ENCODE data around the gene GTF2I.

Gene GTF2I

DNA sequence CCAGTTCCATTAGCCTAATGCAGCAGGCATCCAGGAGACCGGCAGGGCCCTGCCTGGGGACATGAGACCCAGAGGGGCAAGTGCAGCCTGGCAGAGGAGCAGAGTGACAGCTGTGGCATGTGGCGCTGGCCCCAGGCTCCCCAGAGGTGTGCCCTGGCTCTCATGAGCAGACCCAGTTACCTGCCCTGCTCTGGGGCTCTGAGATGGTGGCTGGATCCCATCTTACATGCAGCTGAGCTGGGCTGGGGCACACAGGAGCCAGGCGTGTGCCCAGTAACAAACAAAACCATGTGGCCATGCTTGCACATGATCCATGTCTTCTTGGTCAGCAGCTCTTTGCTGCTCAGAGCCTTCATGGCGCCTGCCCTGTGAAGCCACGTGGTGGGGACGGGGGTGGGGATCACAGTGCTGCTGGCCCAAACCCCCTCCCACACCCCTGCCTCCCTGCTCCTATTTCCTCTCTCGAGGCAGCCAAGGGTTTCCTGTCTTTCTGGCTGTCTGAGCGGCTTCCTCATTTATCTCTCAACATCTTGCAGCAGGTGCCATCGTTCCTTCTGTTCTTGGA, 40.3 kb upstream of the GTF2I start:
- H3K4me2 ChIP-seq (ENCODE audit: insufficient read depth, low read length) = peak overlapping the region; percentile 59
- ATAC-seq (ENCODE audit: insufficient read depth, low read depth) = peak; percentile 91
- TF ChIP-seq, protein P1, sequence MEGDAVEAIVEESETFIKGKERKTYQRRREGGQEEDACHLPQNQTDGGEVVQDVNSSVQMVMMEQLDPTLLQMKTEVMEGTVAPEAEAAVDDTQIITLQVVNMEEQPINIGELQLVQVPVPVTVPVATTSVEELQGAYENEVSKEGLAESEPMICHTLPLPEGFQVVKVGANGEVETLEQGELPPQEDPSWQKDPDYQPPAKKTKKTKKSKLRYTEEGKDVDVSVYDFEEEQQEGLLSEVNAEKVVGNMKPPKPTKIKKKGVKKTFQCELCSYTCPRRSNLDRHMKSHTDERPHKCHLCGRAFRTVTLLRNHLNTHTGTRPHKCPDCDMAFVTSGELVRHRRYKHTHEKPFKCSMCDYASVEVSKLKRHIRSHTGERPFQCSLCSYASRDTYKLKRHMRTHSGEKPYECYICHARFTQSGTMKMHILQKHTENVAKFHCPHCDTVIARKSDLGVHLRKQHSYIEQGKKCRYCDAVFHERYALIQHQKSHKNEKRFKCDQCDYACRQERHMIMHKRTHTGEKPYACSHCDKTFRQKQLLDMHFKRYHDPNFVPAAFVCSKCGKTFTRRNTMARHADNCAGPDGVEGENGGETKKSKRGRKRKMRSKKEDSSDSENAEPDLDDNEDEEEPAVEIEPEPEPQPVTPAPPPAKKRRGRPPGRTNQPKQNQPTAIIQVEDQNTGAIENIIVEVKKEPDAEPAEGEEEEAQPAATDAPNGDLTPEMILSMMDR (IDR thresholded peaks at IDR 0.05; ENCODE audit: borderline replicate concordance, extremely low read depth, low read length, poor library complexity, severe bottlenecking) = no peak
- TF ChIP-seq EZH2 (IDR thresholded peaks at IDR 0.05; ENCODE audit: borderline replicate concordance, low read depth, low read length, severe bottlenecking) = no peak

DNA sequence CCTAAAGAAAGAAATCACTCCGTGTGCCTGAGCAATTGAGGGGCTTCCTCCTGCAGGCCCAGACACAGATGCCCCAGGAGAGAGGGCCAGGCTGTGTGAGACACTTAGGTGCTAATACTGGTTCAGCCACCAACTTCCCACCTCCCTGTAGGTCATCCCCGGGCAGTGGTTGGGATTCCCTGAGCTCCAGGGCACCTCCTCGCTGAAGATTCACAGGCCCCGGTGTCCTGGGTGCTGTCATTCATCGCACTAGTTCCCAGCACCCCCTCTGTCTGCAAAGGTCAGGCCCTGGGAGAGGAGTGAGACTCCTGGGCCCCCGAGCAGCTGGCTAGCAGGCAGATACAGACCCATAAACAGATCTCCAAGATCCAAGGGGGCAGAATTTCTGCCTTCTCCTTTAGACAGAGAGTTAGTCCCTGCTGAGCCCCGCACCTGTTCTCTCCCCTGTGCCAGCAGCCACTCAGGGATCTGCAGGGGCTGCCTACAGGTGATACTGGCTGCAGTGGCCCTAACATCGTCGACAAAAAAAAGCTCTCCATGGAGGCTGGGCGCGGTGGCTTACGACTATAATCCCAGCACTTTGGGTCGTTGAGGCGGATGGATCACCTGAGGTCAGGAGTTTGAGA, 38.2 kb upstream of the GTF2I start:
- Histone ChIP-seq H3K79me2 (ENCODE audit: insufficient read depth, low read length) (no peaks in the 10 kb centered on the region), H3K4me3 (ENCODE audit: low read depth in 1 of 2, low read length in 2 of 2) (no peak overlapping the region), H3K27ac (ENCODE audit: low read length) (no peak overlapping the region), H3K36me3 (ENCODE audit: insufficient read depth, low read length) (no peaks in the 10 kb centered on the region), H2AFZ (ENCODE audit: low read depth, low read length) (no peak overlapping the region), H3K9me3 (ENCODE audit: insufficient read depth, low read length, severe bottlenecking) (no peaks in the 10 kb centered on the region), H3K4me1 (ENCODE audit: insufficient read depth, low read length) (peaks cover 26% of the 10 kb centered on the region), H3K9ac (ENCODE audit: low read depth, low read length) (no peak overlapping the region), H3K27me3 (ENCODE audit: insufficient read depth, low read length, poor library complexity) (no peaks in the 10 kb centered on the region), H4K20me1 (ENCODE audit: insufficient read depth, low read length) (no peaks in the 10 kb centered on the region), H3K4me2 (ENCODE audit: insufficient read depth, low read length) (no peak overlapping the region)
- DNase-seq (no peak), ATAC-seq (ENCODE audit: insufficient read depth, low read depth) (no peak)
- no peak for TF ChIP-seq EZH2 (IDR thresholded peaks at IDR 0.05; ENCODE audit: borderline replicate concordance, low read depth, low read length, severe bottlenecking)
- TF ChIP-seq, protein P1 (IDR thresholded peaks at IDR 0.05; ENCODE audit: borderline replicate concordance, extremely low read depth, low read length, poor library complexity, severe bottlenecking) = no peak

More for the DNA sequence above, 40.3 kb upstream of the GTF2I start:
- Histone ChIP-seq H3K36me3 (ENCODE audit: insufficient read depth, low read length) (no peaks in the 10 kb centered on the region), H3K9ac (ENCODE audit: low read depth, low read length) (peak overlapping the region; percentile 48), H3K9me3 (ENCODE audit: insufficient read depth, low read length, severe bottlenecking) (no peaks in the 10 kb centered on the region), H3K27ac (ENCODE audit: low read length) (peak overlapping the region; percentile 85), H3K4me3 (ENCODE audit: low read depth in 1 of 2, low read length in 2 of 2) (peak overlapping the region in 1 of 2 experiments; percentile 42; a peak in 2 of 4 replicates), H4K20me1 (ENCODE audit: insufficient read depth, low read length) (no peaks in the 10 kb centered on the region), H3K27me3 (ENCODE audit: insufficient read depth, low read length, poor library complexity) (no peaks in the 10 kb centered on the region), H3K4me1 (ENCODE audit: insufficient read depth, low read length) (peaks cover 26% of the 10 kb centered on the region), H3K79me2 (ENCODE audit: insufficient read depth, low read length) (no peaks in the 10 kb centered on the region), H2AFZ (ENCODE audit: low read depth, low read length) (peak overlapping the region; percentile 88)
- peak; percentile 84 for DNase-seq

DNA sequence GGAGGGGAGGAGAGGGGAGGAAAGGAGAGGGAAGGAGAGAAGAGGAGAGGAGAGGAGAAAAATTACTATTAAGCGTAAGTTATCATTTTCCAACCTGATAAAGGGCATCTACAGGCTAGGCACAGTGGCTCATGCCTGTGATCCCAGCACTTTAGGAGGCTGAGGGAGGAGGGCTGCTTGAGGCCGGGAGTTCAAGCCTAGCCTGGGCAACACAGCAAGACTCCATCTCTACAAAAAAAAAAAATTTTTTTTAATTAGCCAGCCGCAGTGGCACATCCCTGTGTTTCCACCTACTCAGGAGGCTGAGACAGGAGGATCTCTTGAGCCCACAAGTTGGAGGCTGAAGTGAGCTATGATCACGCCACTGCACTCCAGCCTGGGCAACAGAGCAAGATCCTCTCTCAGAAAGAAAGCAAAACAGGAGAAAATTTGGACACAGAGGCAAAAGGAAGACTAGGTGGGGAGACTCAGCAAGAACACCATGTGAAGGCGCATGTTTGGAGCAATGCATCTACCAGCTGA, 35.2 kb upstream of the GTF2I start:
- Histone ChIP-seq H3K4me2 (ENCODE audit: insufficient read depth, low read length) (no peak overlapping the region), H3K4me1 (ENCODE audit: insufficient read depth, low read length) (peaks cover 14% of the 10 kb centered on the region), H3K79me2 (ENCODE audit: insufficient read depth, low read length) (no peaks in the 10 kb centered on the region), H3K27me3 (ENCODE audit: insufficient read depth, low read length, poor library complexity) (no peaks in the 10 kb centered on the region), H3K36me3 (ENCODE audit: insufficient read depth, low read length) (no peaks in the 10 kb centered on the region), H2AFZ (ENCODE audit: low read depth, low read length) (no peak overlapping the region), H3K9ac (ENCODE audit: low read depth, low read length) (no peak overlapping the region), H4K20me1 (ENCODE audit: insufficient read depth, low read length) (no peaks in the 10 kb centered on the region), H3K27ac (ENCODE audit: low read length) (no peak overlapping the region), H3K4me3 (ENCODE audit: low read depth in 1 of 2, low read length in 2 of 2) (no peak overlapping the region), H3K9me3 (ENCODE audit: insufficient read depth, low read length, severe bottlenecking) (no peaks in the 10 kb centered on the region)
- DNase-seq (no peak), ATAC-seq (ENCODE audit: insufficient read depth, low read depth) (no peak)
- TF ChIP-seq, protein P1 (IDR thresholded peaks at IDR 0.05; ENCODE audit: borderline replicate concordance, extremely low read depth, low read length, poor library complexity, severe bottlenecking) = no peak
- TF ChIP-seq EZH2 (IDR thresholded peaks at IDR 0.05; ENCODE audit: borderline replicate concordance, low read depth, low read length, severe bottlenecking) = no peak
